Natural killer cell (primary cell): Measurements from ENCODE around the gene GATD1. TPM values are rescaled to one million over a fixed set of nuclear protein-coding genes. Genes with fewer than 3 reads are reported as not detected.

Experiments used
- ATAC-seq, 3 donors: fragments of 150-1000 bp in 2 of 3; fragments of 200-7000 bp in 1 of 3; cut with Tn5 transposase; 1 replicate in 1 of 3; 2 replicates in 2 of 3; pipeline ENCODE4 v1.10.0; 2021; ENCODE audit warnings: mild to moderate bottlenecking in 2 of 3, moderate library complexity in 2 of 3
- DNase-seq, 2 donors: peaks; one replicate each; pipeline versions ENCODE4 v3.0.0 to v3.0.0-alpha.2; 2013 to 2021; ENCODE audit warnings: mixed read lengths in 1 of 2
- H3K27ac ChIP-seq: one replicate; pipeline ENCODE4 v1.5.1; 2013; ENCODE audit warnings: mild to moderate bottlenecking, low read length
- H3K27me3 ChIP-seq: one replicate; pipeline ENCODE4 v1.6.1; 2013; ENCODE audit warnings: low read length; ENCODE audit not compliant: control insufficient read depth, insufficient read depth
- H3K36me3 ChIP-seq: one replicate; pipeline ENCODE4 v1.6.1; 2013; ENCODE audit warnings: low read length; ENCODE audit not compliant: control insufficient read depth, insufficient read depth
- H3K4me1 ChIP-seq: one replicate; pipeline ENCODE4 v1.6.1; 2013; ENCODE audit warnings: low read length; ENCODE audit not compliant: control insufficient read depth, insufficient read depth
- H3K4me3 ChIP-seq: one replicate; pipeline ENCODE4 v1.5.1; 2013; ENCODE audit warnings: low read length
- H3K9me3 ChIP-seq: one replicate; pipeline ENCODE4 v1.6.1; 2013; ENCODE audit warnings: low read length; ENCODE audit not compliant: control insufficient read depth, insufficient read depth
- H3K27ac Mint-ChIP-seq, 2 donors: one replicate each; pipeline ENCODE4 v1.8.0; 2022; ENCODE audit warnings: mild to moderate bottlenecking in 2 of 2, mixed read lengths in 2 of 2, moderate library complexity in 1 of 2
- H3K27me3 Mint-ChIP-seq, 2 donors: one replicate each; pipeline ENCODE4 v1.8.0; 2022; ENCODE audit warnings: low read depth in 2 of 2, mixed read lengths in 2 of 2
- H3K36me3 Mint-ChIP-seq: one replicate; pipeline ENCODE4 v1.8.0; 2022; ENCODE audit warnings: mixed read lengths
- H3K4me1 Mint-ChIP-seq, 2 donors: one replicate each; pipeline ENCODE4 v1.8.0; 2022; ENCODE audit warnings: mixed read lengths in 2 of 2
- H3K4me3 Mint-ChIP-seq: one replicate; pipeline ENCODE4 v1.8.0; 2022; ENCODE audit warnings: mild to moderate bottlenecking, moderate library complexity, mixed read lengths
- H3K9me3 Mint-ChIP-seq, 2 donors: one replicate each; pipeline ENCODE4 v1.8.0; 2022; ENCODE audit warnings: mixed read lengths in 2 of 2
- WGBS: methylation state at CpG from one replicate; pipeline ENCODE4 v1.1.7; 2013; ENCODE audit warnings: missing lambda C conversion rate; ENCODE audit not compliant: insufficient coverage; 5-methylcytosine and 5-hydroxymethylcytosine counted together
- intact Hi-C: fragments of 100-400 bp; cut with micrococcal nuclease; formaldehyde crosslinking; loops from one replicate; pipeline ENCODE4 v1.14.2; 2022
- total RNA-seq, 4 donors: library from RNA; stranded (reverse); fragments of 120-200 nt in 1 of 4; gene quantifications; one replicate each; pipeline versions ENCODE4 v1.2.3 to v1.2.4, GENCODE V29; 2013 to 2022
- TF ChIP-seq, protein P1 (sequence below): fragments of 200-600 bp; IDR thresholded peaks from one replicate; pipeline ENCODE4 v1.8.0; 2022; ENCODE audit warnings: antibody characterized with exemption

GATD1 gene
- total RNA-seq, 3 donors from 2014 or later (not counting 1 experiment from before 2014, with no cell fraction given) = 40.4 to 43.1 (median 42.1) TPM

DNA sequence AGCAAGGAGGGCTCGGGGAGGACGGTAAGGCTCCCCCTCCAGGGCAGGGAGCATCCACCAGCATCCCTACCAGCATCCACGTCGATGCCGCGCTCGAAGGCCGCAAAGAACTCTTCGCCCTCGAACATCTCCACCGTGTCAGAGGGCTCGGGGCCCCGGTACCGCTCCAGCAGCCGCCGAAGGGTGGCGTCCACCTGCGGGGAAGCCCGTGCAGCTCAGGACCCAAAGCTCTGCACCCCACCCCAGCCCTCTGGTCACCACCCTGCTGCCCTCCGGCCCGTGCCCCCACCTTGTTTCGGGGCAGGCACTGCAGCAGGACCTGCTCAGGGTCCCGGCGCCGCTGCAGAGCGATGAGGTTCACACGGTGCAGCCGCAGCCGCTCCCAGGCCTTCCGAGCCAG, 23.2 kb upstream of the GATD1 start:
- no peaks in the 10 kb centered on the region for H3K9me3 ChIP-seq
- H3K4me3 ChIP-seq = no peak overlapping the region
- no peaks in the 10 kb centered on the region for H3K9me3 Mint-ChIP-seq
- H3K27ac Mint-ChIP-seq = no peak overlapping the region
- H3K36me3 ChIP-seq = peaks cover 5% of the 10 kb centered on the region
- H3K4me1 Mint-ChIP-seq = peaks cover 0 to 24% of the 10 kb centered on the region in 2 donors
- no peaks in the 10 kb centered on the region for H3K27me3 ChIP-seq
- ATAC-seq = no peak
- H3K27ac ChIP-seq = no peak overlapping the region
- H3K4me3 Mint-ChIP-seq = no peak overlapping the region
- WGBS = 95% methylated on average over 30 of the region's 30 CpGs
- H3K27me3 Mint-ChIP-seq = no peaks in the 10 kb centered on the region
- no peak for DNase-seq
- no peaks in the 10 kb centered on the region for H3K36me3 Mint-ChIP-seq
- intact Hi-C loops = no loop called here
- peaks cover 40% of the 10 kb centered on the region for H3K4me1 ChIP-seq
- TF ChIP-seq, protein P1, sequence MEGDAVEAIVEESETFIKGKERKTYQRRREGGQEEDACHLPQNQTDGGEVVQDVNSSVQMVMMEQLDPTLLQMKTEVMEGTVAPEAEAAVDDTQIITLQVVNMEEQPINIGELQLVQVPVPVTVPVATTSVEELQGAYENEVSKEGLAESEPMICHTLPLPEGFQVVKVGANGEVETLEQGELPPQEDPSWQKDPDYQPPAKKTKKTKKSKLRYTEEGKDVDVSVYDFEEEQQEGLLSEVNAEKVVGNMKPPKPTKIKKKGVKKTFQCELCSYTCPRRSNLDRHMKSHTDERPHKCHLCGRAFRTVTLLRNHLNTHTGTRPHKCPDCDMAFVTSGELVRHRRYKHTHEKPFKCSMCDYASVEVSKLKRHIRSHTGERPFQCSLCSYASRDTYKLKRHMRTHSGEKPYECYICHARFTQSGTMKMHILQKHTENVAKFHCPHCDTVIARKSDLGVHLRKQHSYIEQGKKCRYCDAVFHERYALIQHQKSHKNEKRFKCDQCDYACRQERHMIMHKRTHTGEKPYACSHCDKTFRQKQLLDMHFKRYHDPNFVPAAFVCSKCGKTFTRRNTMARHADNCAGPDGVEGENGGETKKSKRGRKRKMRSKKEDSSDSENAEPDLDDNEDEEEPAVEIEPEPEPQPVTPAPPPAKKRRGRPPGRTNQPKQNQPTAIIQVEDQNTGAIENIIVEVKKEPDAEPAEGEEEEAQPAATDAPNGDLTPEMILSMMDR = no peak

GRCh38 chr11:799641-800316, 22.5 kb upstream of the GATD1 start:
- 97% methylated on average over 32 of the region's 32 CpGs for WGBS
- H3K36me3 Mint-ChIP-seq = no peaks in the 10 kb centered on the region
- intact Hi-C loops = no loop called here
- Histone ChIP-seq H3K27ac (no peak overlapping the region), H3K4me1 (peaks cover 45% of the 10 kb centered on the region), H3K9me3 (no peaks in the 10 kb centered on the region), H3K36me3 (peaks cover 5% of the 10 kb centered on the region), H3K4me3 (no peak overlapping the region), H3K27me3 (no peaks in the 10 kb centered on the region)
- peaks cover 0 to 24% of the 10 kb centered on the region in 2 donors for H3K4me1 Mint-ChIP-seq
- TF ChIP-seq, protein P1 = no peak
- H3K4me3 Mint-ChIP-seq = no peak overlapping the region
- no peak overlapping the region for H3K27ac Mint-ChIP-seq
- DNase-seq (no peak), ATAC-seq (no peak)
- H3K27me3 Mint-ChIP-seq = no peaks in the 10 kb centered on the region
- H3K9me3 Mint-ChIP-seq = no peaks in the 10 kb centered on the region

GRCh38 chr11:798093-798713, 20.9 kb upstream of the GATD1 start, which contains the start of gene SLC25A22:
TSS of gene SLC25A22 (minus strand) at chr11:798281. CDS start at chr11:795006, 3,275 bp downstream.
- Histone ChIP-seq H3K27ac (peak within 1 kb of the TSS; percentile 96), H3K36me3 (peaks cover 16% of the 10 kb centered on the region), H3K4me1 (peaks cover 36% of the 10 kb centered on the region), H3K27me3 (no peaks in the 10 kb centered on the region), H3K4me3 (peak within 1 kb of the TSS; percentile 91), H3K9me3 (no peaks in the 10 kb centered on the region)
- H3K4me3 Mint-ChIP-seq = peak within 1 kb of the TSS; percentile 95
- 2% methylated on average over 69 of the region's 69 CpGs for WGBS
- TF ChIP-seq, protein P1 = peak; percentile 89
- H3K36me3 Mint-ChIP-seq = no peaks in the 10 kb centered on the region
- ATAC-seq (peak; percentile 68 to 86 (median 73)), DNase-seq (peak; percentile 90 to 94)
- intact Hi-C loops = no loop called here
- H3K4me1 Mint-ChIP-seq = peaks cover 0 to 18% of the 10 kb centered on the region in 2 donors
- H3K27ac Mint-ChIP-seq = peak within 1 kb of the TSS; percentile 93 to 95
- H3K27me3 Mint-ChIP-seq = no peaks in the 10 kb centered on the region
- H3K9me3 Mint-ChIP-seq = no peaks in the 10 kb centered on the region
